T47D (cell line): ENCODE results near the gene DCHS1.

Experiments used
- DNase-seq, 2 experiments: peaks; one replicate each; pipeline versions ENCODE4 v3.0.0 to v3.0.0-alpha.2; 2011 to 2012; ENCODE audit warnings: low read depth in 1 of 2, low spot score in 1 of 2
- JUND ChIP-seq: IDR thresholded peaks from 2 replicates; pipeline ENCODE4 v1.6.1; 2012; ENCODE audit warnings: low read depth
- in situ Hi-C: cut with HindIII; loops from 2 replicates; pipeline ENCODE4 v1.10.0; 2016; ENCODE audit warnings: low sequenced_read_pairs, low pct_unique_long_range_greater_than_20kb

DCHS1 gene

GRCh38 chr11:6574816-6575715 is 80.5 kb downstream of the DCHS1 start:
- DNase-seq = no peak
- no peak for TF ChIP-seq JUND

GRCh38 chr11:6572215-6572614 is 83.4 kb downstream of the DCHS1 start:
- in situ Hi-C loops = no loop called here
- DNase-seq = no peak
- TF ChIP-seq JUND = no peak

More at GRCh38 chr11:6574816-6575715, 80.5 kb downstream of the DCHS1 start:
- in situ Hi-C loops = no loop called here

- in situ Hi-C loops = no loop called here
- DNase-seq = no peak
- TF ChIP-seq JUND = no peak
These were observed 84.1 kb downstream of the DCHS1 start for GRCh38 chr11:6571434-6572008.
